Measurements from ENCODE around the gene CEP192. TPM values are rescaled to one million over a fixed set of nuclear protein-coding genes. Genes with fewer than 3 reads are reported as not detected.

Gene CEP192
- total and polyA plus RNA-seq, 2 of the 4 experiments (the other 2 are of a cell fraction), result 17.2 to 29.0 TPM

- dilution Hi-C loops (cut with HindIII; ENCODE audit: low sequenced_read_pairs, unreplicated experiment), result no loop called here
These were observed 105.6 kb downstream of the CEP192 start for GRCh38 chr18:13096719-13097118.

More at GRCh38 chr18:13096719-13097118, 105.6 kb downstream of the CEP192 start:
- WGBS, 2 experiments (ENCODE audit: extremely low coverage in 2 of 2, insufficient read length in 1 of 2), result 100% methylated on average over 1 of the region's 3 CpGs; no CpG with 5 or more reads in 1 of the 2 experiments
- BruUV-seq (replicated peaks), result no TSS peak
- Histone ChIP-seq H3K36me3 (ENCODE audit: control insufficient read depth, insufficient read depth, low read length) (peaks cover 38% of the 10 kb centered on the region), H4K8ac (ENCODE audit: low read depth in 2 of 2, low read length in 2 of 2) (no peak overlapping the region), H2BK120ac (ENCODE audit: low read depth, low read length) (no peak overlapping the region), H3K9ac (ENCODE audit: low read depth, low read length) (no peak overlapping the region), H4K91ac (ENCODE audit: insufficient read depth, low read depth, low read length) (no peak overlapping the region), H3K56ac (ENCODE audit: extremely low read depth, insufficient read depth, low read length) (no peak overlapping the region), H3K14ac (replicated peaks; ENCODE audit: low read depth, low read length) (no peak overlapping the region), H4K20me1 (ENCODE audit: insufficient read depth, low read length) (no peaks in the 10 kb centered on the region), H4K5ac (ENCODE audit: low read depth, low read length) (no peak overlapping the region), H3K79me1 (ENCODE audit: low read depth in 1 of 2, low read length in 2 of 2) (0 out of 4 replicates have a peak, but pooled peaks cover 0 to 3% of the 10 kb centered on the region in 2 experiments), H3K4me1 (ENCODE audit: control insufficient read depth, insufficient read depth, low read length) (no peaks in the 10 kb centered on the region), H3K23ac (ENCODE audit: low read depth, low read length) (no peak overlapping the region), H3K4ac (ENCODE audit: low read depth, low read length) (no peak overlapping the region), H2BK15ac (ENCODE audit: low read depth, low read length) (no peak overlapping the region), H3K18ac (ENCODE audit: low read depth, low read length) (no peak overlapping the region), H2BK20ac (ENCODE audit: low read depth, low read length) (no peak overlapping the region), H2AFZ (replicated peaks; ENCODE audit: low read length, poor library complexity) (no peak overlapping the region), H2AK9ac (replicated peaks; ENCODE audit: low read depth, low read length, poor library complexity) (no peak overlapping the region), H3K27me3 (ENCODE audit: control insufficient read depth, insufficient read depth, low read length) (no peaks in the 10 kb centered on the region), H3K4me3 (ENCODE audit: insufficient read depth, low read depth, low read length) (no peak overlapping the region), H2BK5ac (ENCODE audit: low read depth, low read length, poor library complexity, severe bottlenecking) (no peak overlapping the region), H3K4me2 (ENCODE audit: low read depth, low read length) (no peak overlapping the region), H2AK5ac (ENCODE audit: low read depth, low read length) (no peak overlapping the region), H3K27ac (ENCODE audit: insufficient read depth, low read length) (no peak overlapping the region), H3K9me1 (ENCODE audit: insufficient read depth, low read length) (no peaks in the 10 kb centered on the region; the same call in 1 of the 2 replicates), H3K9me3 (ENCODE audit: control insufficient read depth, insufficient read depth, low read length) (no peaks in the 10 kb centered on the region)
- ATAC-seq (ENCODE audit: low read depth) (no peak), DNase-seq (no peak)
- POLR2A ChIA-PET (ENCODE audit: unreplicated experiment), result no interaction called here
- in situ Hi-C loops (cut with MboI; ENCODE audit: low sequenced_read_pairs), result no loop called here
- intact Hi-C loops (cut with micrococcal nuclease), result no loop called here
- CTCF ChIA-PET, result interaction anchor here (0.6 kb wide), 1 partner anchor 20 kb away, joined by 5 read pairs; no protein-coding TSS in a partner anchor
- no peak for TF ChIP-seq MAFK (IDR thresholded peaks at IDR 0.05; ENCODE audit: low read depth, low read length)
- TF ChIP-seq ELK1 (IDR thresholded peaks at IDR 0.05; ENCODE audit: borderline replicate concordance, low read depth, low read length), result no peak
- TF ChIP-seq RAD21 (IDR thresholded peaks at IDR 0.05; ENCODE audit: low read length), result no peak
- no peak for TF ChIP-seq NFE2L2 (IDR thresholded peaks at IDR 0.05; ENCODE audit: low read depth, low read length)
- no peak for TF ChIP-seq MAZ (IDR thresholded peaks at IDR 0.05; ENCODE audit: borderline replicate concordance, low read depth, low read length)
- TF ChIP-seq CTCF (conservative IDR thresholded peaks at IDR 0.05; ENCODE audit: low read depth, low read length), result no peak
- TF ChIP-seq CEBPB (IDR thresholded peaks at IDR 0.05; ENCODE audit: low read depth, low read length), result no peak
- TF ChIP-seq RFX5 (IDR thresholded peaks at IDR 0.05; ENCODE audit: low read depth, low read length), result no peak
- TF ChIP-seq SMC3 (IDR thresholded peaks at IDR 0.05; ENCODE audit: low read depth, low read length), result no peak
- no peak for TF ChIP-seq FOS (IDR thresholded peaks at IDR 0.05; ENCODE audit: low read depth, low read length)

Measured in IMR-90 (cell line).